NCI-H82 (cell line): Measurements from ENCODE around the gene ITGA2B.
"Not testable (repeated sequence)": the region's sequence is repeated elsewhere in the genome, so short reads cannot be mapped to it uniquely, and the experiment has no call there.

Experiments used
- DNase-seq: peaks from one replicate; lab custom pipeline; 2025; lab: John Stamatoyannopoulos, UW

The ITGA2B gene

GRCh38 chr17:44351961-44352827 lies 37.3 kb downstream of the ITGA2B start:
- DNase-seq: no peak

- DNase-seq: no peak
These were observed 38.0 kb downstream of the ITGA2B start for GRCh38 chr17:44351464-44351863.

GRCh38 chr17:44350733-44351226 lies 38.7 kb downstream of the ITGA2B start:
- peak; percentile 83 for DNase-seq

- DNase-seq: no peak
These were observed 39.8 kb downstream of the ITGA2B start for GRCh38 chr17:44349553-44350070.

- DNase-seq: no peak
These were observed 40.5 kb downstream of the ITGA2B start for GRCh38 chr17:44348988-44349364.

- DNase-seq: no peak
These were observed 41.0 kb downstream of the ITGA2B start for GRCh38 chr17:44348234-44348987.

- DNase-seq: not testable (repeated sequence)
These were observed 42.0 kb downstream of the ITGA2B start for GRCh38 chr17:44347206-44348055.

- no peak for DNase-seq
These were observed 43.2 kb downstream of the ITGA2B start for GRCh38 chr17:44346064-44346844.

- DNase-seq: peak; percentile 86
These were observed 43.9 kb downstream of the ITGA2B start for GRCh38 chr17:44345454-44346026.

- peak; percentile 100 for DNase-seq
These were observed 44.5 kb downstream of the ITGA2B start, which contains the start of gene GRN for GRCh38 chr17:44344939-44345453. TSS of gene GRN (plus strand) at chr17:44345302. CDS start at chr17:44349165, 3,863 bp downstream.

GRCh38 chr17:44343510-44344209 lies 45.8 kb downstream of the ITGA2B start:
- no peak for DNase-seq

- DNase-seq: not testable (repeated sequence)
These were observed 48.9 kb downstream of the ITGA2B start for GRCh38 chr17:44340553-44340952.

- no peak for DNase-seq
These were observed 50.7 kb downstream of the ITGA2B start for GRCh38 chr17:44338702-44339101.

- DNase-seq: no peak
These were observed 53.5 kb downstream of the ITGA2B start for GRCh38 chr17:44335968-44336367.

- no peak for DNase-seq
These were observed 53.9 kb downstream of the ITGA2B start for GRCh38 chr17:44335564-44335963.

- DNase-seq: no peak
These were observed 54.7 kb downstream of the ITGA2B start for GRCh38 chr17:44334727-44335126.

GRCh38 chr17:44334315-44334714 lies 55.1 kb downstream of the ITGA2B start:
- no peak for DNase-seq

- no peak for DNase-seq
These were observed 56.1 kb downstream of the ITGA2B start for GRCh38 chr17:44333371-44333770.

- DNase-seq: peak; percentile 94
These were observed 58.1 kb downstream of the ITGA2B start for GRCh38 chr17:44331249-44331760.
